Astrocyte (in vitro differentiated cells and primary cell): ENCODE results near the gene ZNF775. TPM values are rescaled to one million over a fixed set of nuclear protein-coding genes. Genes with fewer than 3 reads are reported as not detected.

Experiments used
- DNase-seq: peaks from one replicate; pipeline ENCODE4 v3.0.0-alpha.2; 2010; ENCODE audit warnings: low read depth
- FAIRE-seq: peaks from 2 replicates; lab custom pipeline; 2011; peaks lifted over from hg19 to GRCh38; lab: Jason Lieb, UNC
- H2AFZ ChIP-seq: 2 replicates; pipeline ENCODE4 v1.6.0; 2012; ENCODE audit warnings: low read depth, low read length, inconsistent platforms
- H3K27ac ChIP-seq: 2 replicates; pipeline ENCODE4 v1.5.1; 2011; ENCODE audit warnings: low read depth, low read length, inconsistent platforms
- H3K27me3 ChIP-seq: 2 replicates; pipeline ENCODE4 v1.6.0; 2011; ENCODE audit warnings: low read length, inconsistent platforms; ENCODE audit not compliant: insufficient read depth
- H3K36me3 ChIP-seq: 2 replicates; pipeline ENCODE4 v1.5.1; 2011; ENCODE audit warnings: low read length, inconsistent platforms; ENCODE audit not compliant: insufficient read depth
- H3K4me1 ChIP-seq: 2 replicates; pipeline ENCODE4 v1.5.1; 2011; ENCODE audit warnings: low read length, inconsistent platforms; ENCODE audit not compliant: insufficient read depth
- H3K4me2 ChIP-seq: 2 replicates; pipeline ENCODE4 v1.6.0; 2012; ENCODE audit warnings: low read length, inconsistent platforms
- H3K4me3 ChIP-seq: 2 replicates; pipeline ENCODE4 v1.5.1; 2011; ENCODE audit warnings: low read depth, mild to moderate bottlenecking, low read length, inconsistent platforms; ENCODE audit not compliant: insufficient read depth
- H3K79me2 ChIP-seq: 2 replicates; pipeline ENCODE4 v1.6.0; 2012; ENCODE audit warnings: mild to moderate bottlenecking, low read length, inconsistent platforms; ENCODE audit not compliant: insufficient read depth
- H3K9ac ChIP-seq: 2 replicates; pipeline ENCODE4 v1.6.0; 2012; ENCODE audit warnings: mild to moderate bottlenecking, low read length, inconsistent platforms
- H3K9me3 ChIP-seq: 2 replicates; pipeline ENCODE4 v1.5.1; 2012; ENCODE audit warnings: low read depth, mild to moderate bottlenecking, low read length, inconsistent platforms; ENCODE audit not compliant: insufficient read depth
- H4K20me1 ChIP-seq: 2 replicates; pipeline ENCODE4 v1.6.0; 2012; ENCODE audit warnings: low read length, inconsistent platforms; ENCODE audit not compliant: insufficient read depth
- H3K27ac Mint-ChIP-seq: one replicate; pipeline ENCODE4 v1.8.0; 2021; ENCODE audit warnings: mild to moderate bottlenecking, mixed read lengths; ENCODE audit not compliant: unreplicated experiment
- H3K27me3 Mint-ChIP-seq: one replicate; pipeline ENCODE4 v1.8.0; 2021; ENCODE audit warnings: low read depth, mixed read lengths; ENCODE audit not compliant: unreplicated experiment
- H3K36me3 Mint-ChIP-seq: one replicate; pipeline ENCODE4 v1.8.0; 2021; ENCODE audit warnings: low read depth, mixed read lengths; ENCODE audit not compliant: unreplicated experiment
- H3K4me1 Mint-ChIP-seq: one replicate; pipeline ENCODE4 v1.8.0; 2021; ENCODE audit warnings: low read depth, mixed read lengths; ENCODE audit not compliant: unreplicated experiment
- H3K4me3 Mint-ChIP-seq: one replicate; pipeline ENCODE4 v1.8.0; 2021; ENCODE audit warnings: mild to moderate bottlenecking, moderate library complexity, mixed read lengths; ENCODE audit not compliant: unreplicated experiment
- H3K9me3 Mint-ChIP-seq: one replicate; pipeline ENCODE4 v1.8.0; 2021; ENCODE audit warnings: mild to moderate bottlenecking, mixed read lengths; ENCODE audit not compliant: unreplicated experiment
- EZH2 ChIP-seq: IDR thresholded peaks from 2 replicates; pipeline ENCODE4 v1.6.1; 2012; ENCODE audit warnings: mild to moderate bottlenecking, low read length, inconsistent platforms; ENCODE audit not compliant: insufficient read depth
- total RNA-seq: library from RNA; stranded (reverse); gene quantifications from 2 replicates; pipeline ENCODE4 v1.2.1, GENCODE V29; 2021
- TF ChIP-seq, protein P1 (sequence below): IDR thresholded peaks from 2 replicates; pipeline ENCODE4 v1.5.1; 2011; ENCODE audit warnings: low read depth, mild to moderate bottlenecking, inconsistent platforms, low read length, moderate library complexity; ENCODE audit not compliant: insufficient read depth

ZNF775 gene
- total RNA-seq, 1 donor from 2014 or later: 6.5 TPM

DNA sequence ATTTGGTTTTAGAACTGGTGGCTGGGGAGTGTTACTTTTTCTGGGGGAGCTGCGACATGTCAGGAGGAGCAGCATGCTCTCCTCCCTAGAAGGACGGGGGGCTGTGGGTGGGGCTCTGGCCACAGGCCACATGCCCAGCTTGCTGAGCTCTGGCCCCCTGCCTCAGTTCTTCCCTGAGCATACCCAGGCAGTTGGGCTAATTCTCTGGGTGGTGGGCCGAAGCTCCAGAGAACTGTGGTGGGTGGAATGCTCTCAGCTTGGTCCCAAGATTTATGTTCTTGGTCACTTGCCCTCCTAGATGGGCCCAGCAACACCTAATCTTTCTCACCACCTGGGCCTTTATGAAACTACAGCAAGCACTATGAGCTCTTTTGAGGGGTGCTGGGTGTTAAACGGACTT is 5.1 kb upstream of the ZNF775 start:
- H3K9ac ChIP-seq: no peak overlapping the region
- H3K36me3 ChIP-seq: peaks cover 6% of the 10 kb centered on the region
- no peak overlapping the region for H3K27ac ChIP-seq
- no peak overlapping the region for H3K4me2 ChIP-seq
- TF ChIP-seq EZH2: no peak
- TF ChIP-seq, protein P1, sequence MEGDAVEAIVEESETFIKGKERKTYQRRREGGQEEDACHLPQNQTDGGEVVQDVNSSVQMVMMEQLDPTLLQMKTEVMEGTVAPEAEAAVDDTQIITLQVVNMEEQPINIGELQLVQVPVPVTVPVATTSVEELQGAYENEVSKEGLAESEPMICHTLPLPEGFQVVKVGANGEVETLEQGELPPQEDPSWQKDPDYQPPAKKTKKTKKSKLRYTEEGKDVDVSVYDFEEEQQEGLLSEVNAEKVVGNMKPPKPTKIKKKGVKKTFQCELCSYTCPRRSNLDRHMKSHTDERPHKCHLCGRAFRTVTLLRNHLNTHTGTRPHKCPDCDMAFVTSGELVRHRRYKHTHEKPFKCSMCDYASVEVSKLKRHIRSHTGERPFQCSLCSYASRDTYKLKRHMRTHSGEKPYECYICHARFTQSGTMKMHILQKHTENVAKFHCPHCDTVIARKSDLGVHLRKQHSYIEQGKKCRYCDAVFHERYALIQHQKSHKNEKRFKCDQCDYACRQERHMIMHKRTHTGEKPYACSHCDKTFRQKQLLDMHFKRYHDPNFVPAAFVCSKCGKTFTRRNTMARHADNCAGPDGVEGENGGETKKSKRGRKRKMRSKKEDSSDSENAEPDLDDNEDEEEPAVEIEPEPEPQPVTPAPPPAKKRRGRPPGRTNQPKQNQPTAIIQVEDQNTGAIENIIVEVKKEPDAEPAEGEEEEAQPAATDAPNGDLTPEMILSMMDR: no peak
- FAIRE-seq (no peak), DNase-seq (no peak)
- no peak overlapping the region for H3K4me3 ChIP-seq
- H3K27me3 ChIP-seq: no peaks in the 10 kb centered on the region
- Mint-ChIP-seq H3K27me3 (no peaks in the 10 kb centered on the region), H3K4me3 (no peak overlapping the region), H3K9me3 (no peaks in the 10 kb centered on the region), H3K4me1 (peaks cover 30% of the 10 kb centered on the region), H3K36me3 (peaks cover 9% of the 10 kb centered on the region), H3K27ac (no peak overlapping the region)
- no peaks in the 10 kb centered on the region for H3K9me3 ChIP-seq
- H2AFZ ChIP-seq: no peak overlapping the region
- peaks cover 40% of the 10 kb centered on the region for H3K79me2 ChIP-seq
- H4K20me1 ChIP-seq: peaks cover 18% of the 10 kb centered on the region
- H3K4me1 ChIP-seq: peaks cover 31% of the 10 kb centered on the region

DNA sequence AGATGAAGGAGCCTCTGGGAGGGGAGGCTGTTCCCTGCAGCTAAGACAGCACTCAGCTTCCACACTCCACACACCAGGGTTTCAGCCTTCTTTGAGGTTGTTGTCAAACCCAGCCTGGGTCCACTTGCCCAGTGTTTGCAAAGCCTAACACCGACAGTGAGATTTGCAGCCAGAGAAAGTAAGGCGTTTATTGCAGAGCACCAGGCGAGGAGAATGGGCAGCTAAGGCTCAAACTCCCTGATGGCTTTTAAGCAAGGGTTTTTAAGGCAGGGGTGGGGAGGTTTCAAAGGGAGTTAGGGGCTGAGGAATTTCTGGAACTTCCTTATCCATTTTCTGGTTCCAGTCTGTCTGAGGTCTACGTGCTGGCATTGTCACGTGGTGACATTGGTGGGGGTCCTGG is 4.7 kb upstream of the ZNF775 start:
- no peak for TF ChIP-seq EZH2
- TF ChIP-seq, protein P1: no peak
- Histone ChIP-seq H3K4me2 (no peak overlapping the region), H2AFZ (no peak overlapping the region), H3K9me3 (no peaks in the 10 kb centered on the region), H3K4me3 (no peak overlapping the region), H3K27me3 (no peaks in the 10 kb centered on the region), H3K4me1 (peaks cover 29% of the 10 kb centered on the region), H3K79me2 (peaks cover 35% of the 10 kb centered on the region), H3K36me3 (peaks cover 6% of the 10 kb centered on the region), H3K9ac (no peak overlapping the region), H3K27ac (no peak overlapping the region), H4K20me1 (peaks cover 18% of the 10 kb centered on the region)
- DNase-seq (no peak), FAIRE-seq (no peak)
- no peaks in the 10 kb centered on the region for H3K9me3 Mint-ChIP-seq
- no peak overlapping the region for H3K27ac Mint-ChIP-seq
- H3K4me1 Mint-ChIP-seq: peaks cover 30% of the 10 kb centered on the region
- H3K27me3 Mint-ChIP-seq: no peaks in the 10 kb centered on the region
- peaks cover 9% of the 10 kb centered on the region for H3K36me3 Mint-ChIP-seq
- no peak overlapping the region for H3K4me3 Mint-ChIP-seq

DNA sequence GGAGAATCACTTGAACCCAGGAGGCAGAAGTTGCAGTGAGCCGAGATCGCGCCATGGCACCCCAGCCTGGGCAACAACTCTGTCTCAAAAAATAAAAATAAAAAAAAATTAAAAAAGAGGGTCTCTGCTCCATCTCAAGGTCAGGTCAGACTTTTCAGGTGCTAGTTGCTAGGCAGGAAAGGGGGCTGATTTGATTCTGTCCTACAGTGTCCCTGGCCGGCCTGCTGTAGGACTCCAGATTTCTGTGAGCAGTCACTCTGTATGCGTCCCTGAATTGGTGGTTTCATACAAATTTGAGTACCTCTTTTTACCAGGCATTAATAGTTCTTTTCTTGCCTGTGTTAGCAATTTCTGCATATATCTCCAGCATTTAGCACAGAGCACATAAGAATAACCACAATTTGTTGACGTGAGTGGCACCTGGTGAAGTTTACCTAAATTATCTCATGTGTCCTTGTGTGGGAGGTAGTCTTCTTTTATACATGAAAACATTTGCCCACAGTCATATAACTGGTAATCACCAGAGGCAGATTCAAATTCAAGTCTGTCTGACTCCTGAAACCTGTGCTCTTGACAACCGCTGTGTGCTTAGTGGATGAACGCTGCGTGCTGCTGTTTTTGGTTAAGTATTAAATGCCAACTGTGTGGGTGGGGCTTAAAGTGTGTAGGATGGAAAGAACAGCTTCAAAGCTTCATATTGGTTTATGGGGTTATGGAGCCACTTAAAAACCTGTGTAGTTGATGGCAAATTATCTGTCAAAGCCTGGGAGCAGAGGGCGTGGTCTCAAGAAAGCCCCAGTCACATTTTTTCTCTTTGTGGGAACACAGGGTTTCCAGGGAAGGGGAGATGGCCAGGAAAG is 3.2 kb upstream of the ZNF775 start:
- Histone ChIP-seq H3K4me3 (no peak overlapping the region), H3K9me3 (no peaks in the 10 kb centered on the region), H3K36me3 (peaks cover 6% of the 10 kb centered on the region), H2AFZ (no peak overlapping the region), H3K4me2 (no peak overlapping the region), H3K27ac (no peak overlapping the region), H3K4me1 (peaks cover 19% of the 10 kb centered on the region), H4K20me1 (peaks cover 15% of the 10 kb centered on the region), H3K27me3 (no peaks in the 10 kb centered on the region), H3K79me2 (peaks cover 37% of the 10 kb centered on the region), H3K9ac (no peak overlapping the region)
- H3K27me3 Mint-ChIP-seq: no peaks in the 10 kb centered on the region
- H3K9me3 Mint-ChIP-seq: no peaks in the 10 kb centered on the region
- H3K27ac Mint-ChIP-seq: no peak overlapping the region
- TF ChIP-seq, protein P1: no peak
- no peak for TF ChIP-seq EZH2
- H3K4me3 Mint-ChIP-seq: no peak overlapping the region
- DNase-seq (no peak), FAIRE-seq (no peak)
- H3K4me1 Mint-ChIP-seq: peaks cover 27% of the 10 kb centered on the region
- H3K36me3 Mint-ChIP-seq: peaks cover 9% of the 10 kb centered on the region
